Measurements from ENCODE around the gene ABHD1.
A peak's percentile ranks its signal among the peaks of the same experiment; 100 is the strongest.

Gene ABHD1

DNA sequence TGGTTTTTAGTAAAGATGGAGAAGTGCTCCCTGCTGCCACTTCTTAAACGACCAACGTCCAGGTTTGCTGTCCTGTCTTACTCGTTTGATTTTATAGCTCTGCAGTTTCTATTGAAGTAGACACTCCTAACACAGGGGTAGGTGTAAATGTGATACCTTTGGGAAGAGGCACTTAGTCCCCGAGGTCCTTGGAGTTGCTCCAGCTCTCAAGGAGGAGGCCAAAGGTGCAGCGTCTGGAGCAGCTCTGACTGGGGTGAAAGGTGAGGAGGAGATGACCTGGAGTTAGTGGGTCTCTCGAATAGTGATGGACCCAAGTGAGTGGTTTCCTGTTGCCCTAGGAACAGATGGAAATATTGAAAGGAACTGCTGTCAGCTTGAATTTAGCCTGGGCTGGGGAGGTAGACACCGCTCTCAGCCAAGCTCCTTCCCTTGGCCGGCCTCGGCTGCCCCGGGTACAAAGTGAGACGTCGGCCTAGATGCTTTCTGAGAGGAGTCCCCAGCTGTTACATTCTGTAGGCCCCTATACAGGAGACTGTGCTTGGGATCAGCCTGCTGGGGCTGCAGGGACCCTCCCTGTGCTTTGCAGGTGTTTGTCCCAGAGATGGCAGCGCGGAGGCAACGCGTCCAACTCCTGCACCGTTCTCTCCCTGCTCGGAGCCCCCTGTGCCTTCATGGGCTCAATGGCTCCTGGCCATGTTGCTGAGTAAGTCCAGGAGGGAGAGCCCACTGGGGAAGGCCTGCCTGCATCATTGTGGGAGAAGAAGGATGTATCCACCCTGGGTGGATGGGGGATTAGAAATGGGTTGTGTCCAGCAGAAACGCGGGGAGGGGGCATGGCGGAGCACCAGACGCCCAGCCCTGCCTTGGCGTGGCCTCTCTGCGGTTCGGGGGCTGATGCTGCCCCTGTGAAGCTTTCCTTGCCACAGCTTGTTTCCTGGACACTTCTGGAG is 31.6 kb upstream of the ABHD1 start:
- no peak overlapping the region for H3K27ac ChIP-seq (ENCODE audit: low read length, poor library complexity, severe bottlenecking)
- WGBS = 83% methylated on average over 25 of the region's 25 CpGs

DNA sequence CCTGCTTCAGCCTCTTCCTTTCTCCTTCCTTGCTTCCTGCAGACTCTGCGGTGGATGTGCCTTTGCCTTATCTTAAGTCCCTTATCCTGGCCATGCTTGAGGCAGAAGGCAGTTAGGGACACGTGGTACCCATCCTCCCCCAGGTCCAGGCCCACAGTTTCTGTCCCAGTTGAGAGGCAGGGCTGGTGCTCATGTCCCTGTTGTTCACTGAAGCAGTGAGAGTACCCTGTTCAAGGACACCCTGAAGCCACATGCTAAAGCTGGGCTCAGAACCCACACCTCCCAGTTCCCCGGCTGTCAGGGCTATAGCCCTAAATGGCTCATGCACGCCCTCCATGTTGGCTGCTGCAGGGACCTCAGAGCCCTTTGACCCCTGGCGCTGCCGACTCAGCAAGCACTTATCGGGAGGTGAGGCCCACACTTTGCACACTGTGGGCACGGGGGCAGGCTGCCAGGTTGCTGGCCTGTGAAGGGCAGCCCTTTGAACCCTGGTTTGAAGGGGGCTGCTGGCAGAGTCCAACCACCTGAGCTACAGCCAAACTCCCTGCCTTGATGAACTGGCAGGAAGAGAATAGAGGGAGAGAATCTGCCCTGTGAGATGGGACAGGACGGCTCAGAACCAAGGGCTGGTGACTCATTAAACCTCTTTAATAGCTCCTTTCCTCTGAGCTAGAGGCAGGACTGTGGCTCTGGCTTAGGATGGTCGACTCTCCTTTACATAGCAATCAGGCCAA is 30.8 kb upstream of the ABHD1 start:
- no peak for DNase-seq
- peaks cover 0 to 8% of the 10 kb centered on the region in 2 experiments for H3K27me3 ChIP-seq (ENCODE audit: control insufficient read depth in 1 of 2, insufficient read depth in 1 of 2, low read length in 2 of 2)
- H3K4me1 ChIP-seq (ENCODE audit: control insufficient read depth, insufficient read depth, low read depth, low read length) = peaks cover 17% of the 10 kb centered on the region
- H2AFZ ChIP-seq (ENCODE audit: low read depth, low read length) = no peak overlapping the region
- no peak overlapping the region for H3K4ac ChIP-seq (ENCODE audit: low read depth in 1 of 2, low read length in 2 of 2)
- no peak overlapping the region for H2AK5ac ChIP-seq (ENCODE audit: low read length, severe bottlenecking)
- no peak overlapping the region for H3K9ac ChIP-seq (ENCODE audit: low read length)
- no peak overlapping the region for H3K18ac ChIP-seq (ENCODE audit: low read depth in 1 of 2, low read length in 2 of 2)
- no peak overlapping the region for H2BK120ac ChIP-seq (ENCODE audit: low read depth, low read length)
- peak overlapping the region; percentile 54 for H4K91ac ChIP-seq (ENCODE audit: low read length)
- H2BK12ac ChIP-seq (ENCODE audit: low read length in 2 of 2) = no peak overlapping the region
- no peaks in the 10 kb centered on the region for H3K36me3 ChIP-seq (ENCODE audit: control insufficient read depth in 1 of 2, insufficient read depth in 2 of 2, low read depth in 1 of 2, low read length in 2 of 2)
- no peak overlapping the region for H2BK15ac ChIP-seq (ENCODE audit: low read depth, poor library complexity, severe bottlenecking)
- no peak overlapping the region for H3K23ac ChIP-seq (ENCODE audit: low read length in 2 of 2)
- no peak overlapping the region for H4K8ac ChIP-seq (ENCODE audit: low read length)
- no peak overlapping the region for H3K4me2 ChIP-seq (ENCODE audit: low read length, poor library complexity, severe bottlenecking)
- no peaks in the 10 kb centered on the region for H3K79me1 ChIP-seq (replicated peaks; ENCODE audit: low read length, poor library complexity, severe bottlenecking)
- H3K4me3 ChIP-seq (ENCODE audit: insufficient read depth in 1 of 2, low read depth in 1 of 2, low read length in 2 of 2) = no peak overlapping the region
- no peak overlapping the region for H3K27ac ChIP-seq (ENCODE audit: low read length, poor library complexity, severe bottlenecking)
- WGBS = 69% methylated on average over 10 of the region's 10 CpGs
- H3K9me3 ChIP-seq (ENCODE audit: control insufficient read depth, low read length) = no peaks in the 10 kb centered on the region
- peak overlapping the region in 1 of 2 experiments; percentile 69 for H3K14ac ChIP-seq (ENCODE audit: low read length in 2 of 2)
- no peak overlapping the region for H2BK5ac ChIP-seq (ENCODE audit: low read depth, low read length, poor library complexity, severe bottlenecking)

More for the DNA sequence above, 31.6 kb upstream of the ABHD1 start:
- no peak overlapping the region for H3K4me3 ChIP-seq (ENCODE audit: insufficient read depth in 1 of 2, low read depth in 1 of 2, low read length in 2 of 2)
- H3K14ac ChIP-seq (ENCODE audit: low read length in 2 of 2) = no peak overlapping the region
- no peaks in the 10 kb centered on the region for H3K79me1 ChIP-seq (replicated peaks; ENCODE audit: low read length, poor library complexity, severe bottlenecking)
- DNase-seq = no peak
- H2BK5ac ChIP-seq (ENCODE audit: low read depth, low read length, poor library complexity, severe bottlenecking) = no peak overlapping the region
- H3K9me3 ChIP-seq (ENCODE audit: control insufficient read depth, low read length) = no peaks in the 10 kb centered on the region
- no peak overlapping the region for H3K4me2 ChIP-seq (ENCODE audit: low read length, poor library complexity, severe bottlenecking)
- H3K9ac ChIP-seq (ENCODE audit: low read length) = no peak overlapping the region
- H3K4me1 ChIP-seq (ENCODE audit: control insufficient read depth, insufficient read depth, low read depth, low read length) = peaks cover 20% of the 10 kb centered on the region
- H3K4ac ChIP-seq (ENCODE audit: low read depth in 1 of 2, low read length in 2 of 2) = no peak overlapping the region
- no peak overlapping the region for H2AK5ac ChIP-seq (ENCODE audit: low read length, severe bottlenecking)
- no peak overlapping the region for H3K23ac ChIP-seq (ENCODE audit: low read length in 2 of 2)
- no peak overlapping the region for H4K91ac ChIP-seq (ENCODE audit: low read length)
- no peak overlapping the region for H2BK15ac ChIP-seq (ENCODE audit: low read depth, poor library complexity, severe bottlenecking)
- H3K18ac ChIP-seq (ENCODE audit: low read depth in 1 of 2, low read length in 2 of 2) = no peak overlapping the region
- no peaks in the 10 kb centered on the region for H3K36me3 ChIP-seq (ENCODE audit: control insufficient read depth in 1 of 2, insufficient read depth in 2 of 2, low read depth in 1 of 2, low read length in 2 of 2)
- H2BK120ac ChIP-seq (ENCODE audit: low read depth, low read length) = no peak overlapping the region
- H4K8ac ChIP-seq (ENCODE audit: low read length) = no peak overlapping the region
- no peak overlapping the region for H2AFZ ChIP-seq (ENCODE audit: low read depth, low read length)
- H2BK12ac ChIP-seq (ENCODE audit: low read length in 2 of 2) = no peak overlapping the region
- peaks cover 0 to 8% of the 10 kb centered on the region in 2 experiments for H3K27me3 ChIP-seq (ENCODE audit: control insufficient read depth in 1 of 2, insufficient read depth in 1 of 2, low read length in 2 of 2)

DNA sequence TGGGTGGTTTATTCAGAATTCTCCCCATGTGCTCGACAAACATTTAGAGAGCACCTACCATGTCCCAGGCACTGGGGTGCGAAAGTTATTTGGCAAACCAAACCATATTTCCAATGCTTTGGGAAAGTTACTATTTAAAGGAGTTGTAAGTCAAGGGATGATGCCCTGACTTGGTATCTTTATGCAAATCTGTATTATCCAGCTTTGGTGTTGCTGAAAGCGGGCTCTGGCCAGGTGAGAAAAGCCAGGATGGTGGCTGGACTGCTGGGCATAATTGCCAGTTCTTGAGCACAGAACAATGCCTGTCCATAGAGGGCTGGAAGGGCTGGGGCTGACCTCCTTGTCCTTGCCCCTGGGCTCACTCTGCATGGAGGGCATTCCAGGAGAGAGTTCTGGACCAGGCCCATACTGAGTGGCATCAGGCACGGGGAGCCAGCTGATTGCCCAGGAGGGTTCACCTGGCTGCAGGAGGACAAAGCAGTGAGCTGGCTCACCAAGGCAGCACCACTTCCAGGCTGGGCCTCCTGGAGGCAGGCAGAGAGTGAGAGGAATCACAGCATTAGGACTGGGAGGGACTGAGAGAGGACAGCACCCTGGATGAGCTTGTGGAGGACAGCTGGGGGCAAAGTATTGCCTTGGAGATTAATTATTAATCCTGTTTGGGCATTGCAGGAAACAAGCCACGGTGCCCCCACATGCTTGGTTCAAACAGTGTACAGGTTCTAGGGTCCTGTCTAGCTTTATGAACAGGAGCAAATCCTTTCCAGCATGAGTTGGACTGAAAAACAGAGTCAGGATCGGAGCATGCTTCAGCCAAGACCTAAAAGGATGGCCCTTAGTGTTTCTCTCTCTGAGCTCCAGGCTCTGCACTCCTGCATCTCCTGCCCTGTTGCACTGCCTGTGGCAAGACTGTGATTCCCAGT is 29.9 kb upstream of the ABHD1 start:
- Histone ChIP-seq H4K91ac (ENCODE audit: low read length) (peak overlapping the region; percentile 20), H3K4ac (ENCODE audit: low read depth in 1 of 2, low read length in 2 of 2) (no peak overlapping the region), H3K27me3 (ENCODE audit: control insufficient read depth in 1 of 2, insufficient read depth in 1 of 2, low read length in 2 of 2) (peaks cover 0 to 5% of the 10 kb centered on the region in 2 experiments), H3K9ac (ENCODE audit: low read length) (no peak overlapping the region), H2BK12ac (ENCODE audit: low read length in 2 of 2) (no peak overlapping the region), H3K79me1 (replicated peaks; ENCODE audit: low read length, poor library complexity, severe bottlenecking) (no peaks in the 10 kb centered on the region), H4K8ac (ENCODE audit: low read length) (no peak overlapping the region), H2BK5ac (ENCODE audit: low read depth, low read length, poor library complexity, severe bottlenecking) (no peak overlapping the region), H2BK120ac (ENCODE audit: low read depth, low read length) (no peak overlapping the region), H2AK5ac (ENCODE audit: low read length, severe bottlenecking) (no peak overlapping the region), H2AFZ (ENCODE audit: low read depth, low read length) (no peak overlapping the region), H2BK15ac (ENCODE audit: low read depth, poor library complexity, severe bottlenecking) (no peak overlapping the region), H3K27ac (ENCODE audit: low read length, poor library complexity, severe bottlenecking) (no peak overlapping the region), H3K14ac (ENCODE audit: low read length in 2 of 2) (no peak overlapping the region), H3K18ac (ENCODE audit: low read depth in 1 of 2, low read length in 2 of 2) (no peak overlapping the region), H3K4me1 (ENCODE audit: control insufficient read depth, insufficient read depth, low read depth, low read length) (peaks cover 17% of the 10 kb centered on the region), H3K4me2 (ENCODE audit: low read length, poor library complexity, severe bottlenecking) (no peak overlapping the region), H3K9me3 (ENCODE audit: control insufficient read depth, low read length) (no peaks in the 10 kb centered on the region), H3K4me3 (ENCODE audit: insufficient read depth in 1 of 2, low read depth in 1 of 2, low read length in 2 of 2) (no peak overlapping the region), H3K36me3 (ENCODE audit: control insufficient read depth in 1 of 2, insufficient read depth in 2 of 2, low read depth in 1 of 2, low read length in 2 of 2) (no peaks in the 10 kb centered on the region), H3K23ac (ENCODE audit: low read length in 2 of 2) (no peak overlapping the region)
- 94% methylated on average over 6 of the region's 6 CpGs for WGBS
- DNase-seq = no peak
